ENCODE results near the gene DHX16. TPM values are rescaled to one million over a fixed set of nuclear protein-coding genes. Genes with fewer than 3 reads are reported as not detected.

Gene DHX16
- total and polyA plus RNA-seq, 9 of the 15 experiments (the other 6 are each of a cell fraction or from before 2014, with no cell fraction given): 14.6 to 66.1 (median 47.5) TPM

- no peak for TF ChIP-seq NR3C1 (CRISPR knock-in tag; IDR thresholded peaks at IDR 0.05)
- TF ChIP-seq MTA3 (IDR thresholded peaks at IDR 0.05; ENCODE audit: borderline replicate concordance): no peak
- no peak for TF ChIP-seq ZNF407 (IDR thresholded peaks at IDR 0.05; ENCODE audit: low read depth)
- no peak for TF ChIP-seq MAX (CRISPR knock-in tag; IDR thresholded peaks at IDR 0.05)
- TF ChIP-seq SUPT5H (IDR thresholded peaks at IDR 0.05): peak; percentile 62
- no peak for TF ChIP-seq ZC3H8 (IDR thresholded peaks at IDR 0.05)
- no peak for TF ChIP-seq RBM39 (optimal IDR thresholded peaks at IDR 0.05; ENCODE audit: low read depth, low read length)
- TF ChIP-seq RHOXF2B (CRISPR knock-in tag; conservative IDR thresholded peaks at IDR 0.05): no peak
- TF ChIP-seq ZZZ3 (IDR thresholded peaks at IDR 0.05): no peak
- TF ChIP-seq LARP7 (IDR thresholded peaks at IDR 0.05): no peak
- no peak for TF ChIP-seq ZBTB33 (CRISPR knock-in tag; IDR thresholded peaks at IDR 0.05)
- TF ChIP-seq MLLT1 (IDR thresholded peaks at IDR 0.05): no peak
- TF ChIP-seq ZNF133 (CRISPR knock-in tag; IDR thresholded peaks at IDR 0.05): no peak
- TF ChIP-seq ZNF175 (CRISPR knock-in tag; IDR thresholded peaks at IDR 0.05; ENCODE audit: low read depth): no peak
- TF ChIP-seq ZBTB8A (IDR thresholded peaks at IDR 0.05; ENCODE audit: partially characterized antibody): no peak
- no peak for TF ChIP-seq MCM3 (IDR thresholded peaks at IDR 0.05)
- no peak for TF ChIP-seq CCAR2 (IDR thresholded peaks at IDR 0.05; ENCODE audit: low read depth, low read length)
- TF ChIP-seq SRF (CRISPR knock-in tag; IDR thresholded peaks at IDR 0.05): no peak
These were observed 59.4 kb downstream of the DHX16 start (continued) for GRCh38 chr6:30613251-30614043.

Measured in K562 (cell line).